Measurements from ENCODE around the gene WWC2. TPM values are rescaled to one million over a fixed set of nuclear protein-coding genes. Genes with fewer than 3 reads are reported as not detected.

The WWC2 gene
- total RNA-seq, 1 experiment from 2014 or later = 126 TPM

- TF ChIP-seq ZBTB21 (CRISPR knock-in tag; IDR thresholded peaks at IDR 0.05; ENCODE audit: borderline replicate concordance) = peak; percentile 83; the same call in 1 of the 2 replicates
- no peak for TF ChIP-seq GRHL2 (CRISPR knock-in tag; IDR thresholded peaks at IDR 0.05; ENCODE audit: insufficient replicate concordance, severe bottlenecking)
- no peak for TF ChIP-seq ZSCAN18 (CRISPR knock-in tag; IDR thresholded peaks at IDR 0.05)
- TF ChIP-seq IRF2 (CRISPR knock-in tag; IDR thresholded peaks at IDR 0.05; ENCODE audit: borderline replicate concordance, low read depth) = no peak
- TF ChIP-seq ESRRA (CRISPR knock-in tag; IDR thresholded peaks at IDR 0.05; ENCODE audit: borderline replicate concordance) = no peak
- no peak for TF ChIP-seq ZNF532 (CRISPR knock-in tag; IDR thresholded peaks at IDR 0.05; ENCODE audit: borderline replicate concordance)
- no peak for TF ChIP-seq NR3C1 (CRISPR knock-in tag; conservative IDR thresholded peaks at IDR 0.05; ENCODE audit: low read depth)
- TF ChIP-seq JAZF1 (CRISPR knock-in tag; IDR thresholded peaks at IDR 0.05) = no peak
- no peak for TF ChIP-seq ZNF671 (CRISPR knock-in tag; IDR thresholded peaks at IDR 0.05)
- TF ChIP-seq RELA (CRISPR knock-in tag; IDR thresholded peaks at IDR 0.05; ENCODE audit: borderline replicate concordance) = no peak
- peak; percentile 68; the same call in 1 of the 2 replicates for TF ChIP-seq SP1 (CRISPR knock-in tag; conservative IDR thresholded peaks at IDR 0.05)
- TF ChIP-seq ATF2 (CRISPR knock-in tag; IDR thresholded peaks at IDR 0.05; ENCODE audit: borderline replicate concordance, low read depth) = no peak
- no peak for TF ChIP-seq ZNF263 (CRISPR knock-in tag; IDR thresholded peaks at IDR 0.05; ENCODE audit: low read depth)
- no peak for TF ChIP-seq JUN (CRISPR knock-in tag; IDR thresholded peaks at IDR 0.05)
- TF ChIP-seq TP53 (CRISPR knock-in tag; IDR thresholded peaks at IDR 0.05) = peak; percentile 13
- TF ChIP-seq SMAD4 (CRISPR knock-in tag; IDR thresholded peaks at IDR 0.05) = no peak
- peak; percentile 97 for TF ChIP-seq TEAD4 (CRISPR knock-in tag; IDR thresholded peaks at IDR 0.05)
- TF ChIP-seq ERG (CRISPR knock-in tag; IDR thresholded peaks at IDR 0.05) = no peak
- 0 out of 2 replicates have a peak, but pooled peaks have one; percentile 46 for TF ChIP-seq ZNF423 (CRISPR knock-in tag; IDR thresholded peaks at IDR 0.05)
- no peak; the same call in 1 of the 2 replicates for TF ChIP-seq NFYB (CRISPR knock-in tag; conservative IDR thresholded peaks at IDR 0.05; ENCODE audit: low read depth)
- TF ChIP-seq GTF2I (CRISPR knock-in tag; conservative IDR thresholded peaks at IDR 0.05) = no peak
- TF ChIP-seq HMGA2 (CRISPR knock-in tag; IDR thresholded peaks at IDR 0.05) = no peak
- TF ChIP-seq E2F1 (CRISPR knock-in tag; IDR thresholded peaks at IDR 0.05) = 0 out of 2 replicates have a peak, but pooled peaks have one; percentile 22
- TF ChIP-seq MXD4 (CRISPR knock-in tag; IDR thresholded peaks at IDR 0.05; ENCODE audit: borderline replicate concordance) = no peak
- TF ChIP-seq OVOL2 (CRISPR knock-in tag; IDR thresholded peaks at IDR 0.05; ENCODE audit: borderline replicate concordance) = no peak
- TF ChIP-seq CREM (CRISPR knock-in tag; IDR thresholded peaks at IDR 0.05) = peak; percentile 72
- TF ChIP-seq CREB1 (CRISPR knock-in tag; IDR thresholded peaks at IDR 0.05) = 0 out of 2 replicates have a peak, but pooled peaks have one; percentile 67
- no peak for TF ChIP-seq ATF3 (CRISPR knock-in tag; conservative IDR thresholded peaks at IDR 0.05)
- peak; percentile 81; the same call in 1 of the 2 replicates for TF ChIP-seq ZNF219 (CRISPR knock-in tag; IDR thresholded peaks at IDR 0.05; ENCODE audit: borderline replicate concordance)
- peak; percentile 72; the same call in 1 of the 2 replicates for TF ChIP-seq ZNF416 (CRISPR knock-in tag; IDR thresholded peaks at IDR 0.05)
- TF ChIP-seq ELF4 (CRISPR knock-in tag; IDR thresholded peaks at IDR 0.05; ENCODE audit: low read depth) = 0 out of 2 replicates have a peak, but pooled peaks have one; percentile 67
Observed at GRCh38 chr4:183098723-183099536, at the start of gene WWC2 (continued).
